HUDEP-2 (cell line): Measurements from ENCODE around the gene WDPCP.
A peak's percentile ranks its signal among the peaks of the same experiment; 100 is the strongest.
"Not testable (repeated sequence)": the region's sequence is repeated elsewhere in the genome, so short reads cannot be mapped to it uniquely, and the experiment has no call there.

ENCODE experiments used
- DNase-seq, 76 experiments: peaks; one replicate each; lab custom pipeline; 2025; ENCODE audit not compliant: unreplicated experiment in 76 of 76; lab: John Stamatoyannopoulos, UW

Gene WDPCP

DNA sequence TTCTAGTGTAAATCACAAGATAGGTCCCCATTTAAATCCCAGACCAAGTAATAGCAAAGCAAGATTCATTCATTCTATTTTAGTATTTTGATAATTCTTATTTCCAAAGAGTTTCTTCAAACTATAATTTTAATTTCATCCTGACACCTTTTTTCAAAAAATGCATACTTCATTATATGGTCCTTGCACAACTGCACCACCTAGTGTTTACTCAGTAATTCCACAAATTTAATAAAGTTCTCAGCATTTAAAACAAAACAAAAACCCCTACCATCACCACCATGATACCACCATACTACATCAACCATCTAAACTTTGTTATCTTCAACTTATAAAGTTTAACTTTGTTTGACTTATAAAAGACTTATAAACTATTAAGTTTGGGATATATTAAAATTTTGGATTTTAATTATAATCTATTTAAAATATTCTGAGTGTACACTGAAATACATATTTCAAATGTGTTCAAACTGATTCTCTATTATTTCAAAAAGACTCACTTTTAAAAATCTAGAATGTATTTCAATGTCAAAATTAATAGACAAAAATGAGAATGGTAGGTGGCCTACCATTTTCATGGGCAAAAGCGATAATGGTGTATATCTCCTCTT lies 44.2 kb downstream of the WDPCP start:
- DNase-seq = peak in 3 of 76 experiments; percentile 3 to 9 (median 9)

DNA sequence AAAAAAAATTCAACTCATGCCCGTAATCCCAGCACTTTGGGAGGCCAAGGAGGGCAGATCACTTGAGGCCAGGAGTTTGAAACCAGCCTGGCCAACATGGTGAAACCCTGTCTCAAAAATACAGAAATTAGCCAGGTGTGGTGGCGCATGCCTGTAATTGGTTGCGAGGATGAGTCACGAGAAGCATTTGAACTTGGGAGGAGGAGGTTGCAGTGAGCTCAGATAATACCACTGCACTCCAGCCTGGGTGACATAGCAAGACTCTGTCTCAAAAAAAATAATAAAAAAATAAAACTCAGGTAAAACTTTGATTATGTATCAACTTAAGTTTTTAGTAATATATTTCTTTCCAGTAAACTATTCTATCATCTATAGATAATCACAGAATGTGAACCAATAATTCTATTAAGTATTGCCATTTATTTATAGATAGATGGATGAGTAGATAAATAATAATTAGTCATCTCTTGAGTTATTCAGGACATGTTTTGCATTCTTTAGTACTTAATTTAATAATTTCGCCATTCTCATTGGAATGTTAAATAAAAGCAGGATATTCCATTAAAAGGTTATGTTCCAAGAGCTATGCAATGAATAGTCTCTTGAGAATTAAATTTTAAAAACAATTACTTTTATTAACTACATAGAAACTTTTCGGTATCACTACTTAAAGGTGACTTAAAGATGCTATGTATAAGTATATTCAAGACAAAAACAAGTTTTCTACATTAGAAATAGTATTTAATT lies 48.7 kb downstream of the WDPCP start:
- DNase-seq = no peak

DNA sequence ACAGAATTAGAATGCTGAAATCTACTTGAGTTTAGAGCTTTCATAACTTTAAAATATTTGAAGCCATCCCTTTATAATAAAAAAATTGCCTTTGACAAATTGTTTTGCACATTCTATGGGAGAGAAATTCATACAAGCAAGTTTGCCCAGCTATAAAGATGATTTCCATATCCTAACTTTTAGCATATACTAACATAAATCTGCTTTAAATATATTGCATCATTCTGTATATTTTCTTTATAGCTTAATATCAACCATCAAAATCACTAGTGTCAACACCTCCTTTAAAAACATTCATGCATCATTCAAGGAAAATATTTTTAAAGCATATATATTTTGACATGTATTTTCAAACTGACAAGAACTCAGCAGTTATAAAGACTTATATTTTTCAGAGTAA lies 49.9 kb downstream of the WDPCP start:
- no peak for DNase-seq

DNA sequence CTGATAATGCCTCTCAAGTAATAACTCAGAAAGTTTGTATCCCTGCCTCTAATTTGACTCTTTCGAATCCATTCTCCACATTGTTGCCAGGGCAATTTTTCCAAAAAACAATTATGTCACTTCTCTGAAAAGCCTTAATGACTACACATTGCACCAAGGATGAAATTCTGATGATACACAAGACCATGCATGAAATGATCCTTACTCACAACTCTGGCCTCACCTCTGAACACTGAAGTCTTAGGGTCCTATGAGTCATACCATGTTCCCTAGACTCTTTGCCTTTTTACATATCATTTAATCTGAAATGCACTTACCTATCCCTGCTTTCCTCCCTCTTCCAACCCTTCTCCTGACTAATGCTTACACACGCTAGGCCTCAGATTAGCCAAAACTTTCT lies 51.0 kb downstream of the WDPCP start:
- no peak for DNase-seq

DNA sequence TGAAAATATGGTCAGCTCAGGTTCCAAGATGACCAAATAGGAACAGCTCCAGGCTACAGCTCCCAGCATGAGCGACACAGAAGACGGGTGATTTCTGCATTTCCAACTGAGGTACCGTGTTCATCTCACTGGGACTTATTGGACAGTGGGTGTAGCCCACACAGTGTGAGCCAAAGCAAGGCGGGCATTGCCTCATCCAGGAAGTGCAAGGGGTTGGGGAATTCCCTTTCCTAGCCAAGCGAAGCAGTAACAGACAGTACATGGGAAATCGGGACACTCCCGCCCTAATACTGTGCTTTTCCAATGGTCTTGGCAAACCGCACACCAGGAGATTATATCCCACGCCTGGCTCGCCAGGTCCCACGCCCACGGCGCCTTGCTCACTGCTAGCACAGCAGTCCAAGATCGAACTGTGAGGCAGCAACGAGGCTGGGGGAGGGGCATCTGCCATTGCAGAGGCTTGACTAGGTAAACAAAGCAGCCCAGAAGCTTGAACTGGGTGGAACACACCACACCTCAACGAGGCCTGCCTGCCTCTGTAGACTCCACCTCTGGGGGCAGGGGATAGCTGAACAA lies 57.5 kb downstream of the WDPCP start:
- DNase-seq = no peak

GRCh38 chr2:63525905-63526304 lies 62.4 kb downstream of the WDPCP start:
- DNase-seq = no peak

DNA sequence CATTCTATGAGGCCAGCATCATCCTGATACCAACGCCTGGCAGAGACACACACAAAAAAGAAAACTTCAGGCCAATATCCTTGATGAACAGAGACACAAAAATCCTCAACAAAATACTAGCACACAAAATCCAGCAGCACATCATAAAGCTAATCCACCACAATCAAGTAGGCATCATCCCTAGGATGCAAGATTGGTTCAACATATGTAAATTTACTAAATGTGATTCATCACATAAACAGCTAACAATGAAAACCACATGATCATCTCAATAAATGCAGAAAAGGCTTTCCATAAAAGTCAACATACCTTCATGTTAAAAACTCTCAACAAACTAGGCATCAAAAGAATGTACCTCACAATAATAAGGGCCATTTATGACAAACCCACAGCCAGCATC lies 65.3 kb downstream of the WDPCP start:
- DNase-seq = no peak

DNA sequence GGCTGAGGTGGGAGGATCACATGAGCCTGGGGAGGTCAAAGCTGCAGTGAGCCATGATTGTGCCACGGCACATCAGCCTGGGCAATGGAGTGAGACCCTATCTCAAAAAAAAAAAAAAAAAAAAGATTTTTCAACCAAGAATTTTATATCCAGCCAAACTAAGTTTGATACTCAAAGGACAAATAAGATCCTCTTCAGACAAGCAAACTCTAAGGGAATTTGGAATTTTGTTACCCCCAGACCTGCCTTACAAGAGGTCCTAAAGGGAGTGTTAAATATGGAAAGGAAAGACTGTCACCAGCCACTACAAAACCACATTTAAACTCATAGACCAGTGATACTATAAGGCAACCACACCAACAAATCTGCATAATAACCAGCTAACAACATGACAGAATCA lies 67.5 kb downstream of the WDPCP start:
- no peak for DNase-seq

GRCh38 chr2:63514781-63515180 lies 73.5 kb downstream of the WDPCP start:
- DNase-seq = no peak

DNA sequence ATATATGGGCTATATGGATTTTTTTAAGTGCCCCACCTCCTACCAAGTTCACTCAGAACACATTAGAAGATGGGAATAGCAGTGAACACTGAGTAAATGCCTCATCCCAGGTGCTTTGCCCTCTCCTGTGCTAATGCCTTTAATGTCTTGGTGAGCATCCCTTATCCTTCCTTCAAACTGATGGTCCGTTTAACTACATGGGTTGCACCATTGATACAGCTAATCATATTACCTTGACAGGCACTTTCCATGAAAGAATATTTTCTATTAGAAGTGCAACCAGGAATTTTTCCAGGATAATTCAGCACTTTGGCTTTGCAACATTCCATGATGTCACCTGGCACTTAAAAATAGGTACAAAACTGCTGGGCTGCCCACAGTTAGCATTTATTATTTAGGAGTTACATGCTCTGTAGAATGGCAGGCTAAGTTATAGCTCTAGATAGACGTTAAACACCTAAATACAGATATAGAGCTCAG lies 74.0 kb downstream of the WDPCP start:
- no peak for DNase-seq

GRCh38 chr2:63506320-63506719 lies 82.0 kb downstream of the WDPCP start:
- DNase-seq = peak in 6 of 76 experiments; percentile 1 to 57 (median 17)

DNA sequence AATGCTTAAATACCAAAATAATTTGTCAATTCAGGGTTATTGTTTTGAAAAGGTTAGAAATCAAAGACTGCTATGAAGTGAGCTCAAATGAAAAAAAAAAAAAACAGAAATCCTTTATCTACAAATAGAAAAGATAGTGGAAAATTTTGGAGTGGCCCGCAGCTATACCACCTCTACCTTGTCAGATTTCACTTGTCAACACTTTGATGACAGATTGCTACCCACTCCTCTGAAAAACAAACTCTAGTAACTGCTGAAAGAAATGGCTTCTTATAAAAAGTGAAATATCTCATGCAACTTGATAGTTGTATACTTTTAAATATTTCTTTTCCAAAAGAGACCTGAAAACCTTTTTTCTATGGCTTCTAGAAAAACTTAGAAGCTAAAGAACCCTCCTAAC lies 84.5 kb downstream of the WDPCP start:
- no peak for DNase-seq

- DNase-seq = peak in 2 of 76 experiments; percentile 0 to 10
Observed at GRCh38 chr2:63500398-63500797, 87.9 kb downstream of the WDPCP start.

DNA sequence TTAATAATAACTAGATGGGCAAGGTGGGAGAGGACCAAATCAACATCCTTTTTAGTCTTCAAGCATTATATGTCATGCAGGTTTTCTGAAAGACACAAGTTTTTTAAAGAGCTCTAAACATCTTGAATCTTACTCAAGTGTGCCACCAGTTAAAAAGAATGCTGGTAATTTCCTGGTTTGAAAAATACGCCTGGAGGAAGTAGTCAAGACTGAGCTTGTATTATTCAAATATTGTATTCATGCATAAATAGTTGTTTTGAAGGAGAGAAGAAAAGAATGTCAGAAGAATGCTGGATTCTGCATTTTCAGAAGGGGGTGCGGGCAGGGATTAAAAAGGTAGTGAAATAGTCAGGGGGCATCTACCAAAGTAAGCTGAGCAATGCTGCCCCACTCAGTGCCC lies 90.7 kb downstream of the WDPCP start:
- DNase-seq = no peak

DNA sequence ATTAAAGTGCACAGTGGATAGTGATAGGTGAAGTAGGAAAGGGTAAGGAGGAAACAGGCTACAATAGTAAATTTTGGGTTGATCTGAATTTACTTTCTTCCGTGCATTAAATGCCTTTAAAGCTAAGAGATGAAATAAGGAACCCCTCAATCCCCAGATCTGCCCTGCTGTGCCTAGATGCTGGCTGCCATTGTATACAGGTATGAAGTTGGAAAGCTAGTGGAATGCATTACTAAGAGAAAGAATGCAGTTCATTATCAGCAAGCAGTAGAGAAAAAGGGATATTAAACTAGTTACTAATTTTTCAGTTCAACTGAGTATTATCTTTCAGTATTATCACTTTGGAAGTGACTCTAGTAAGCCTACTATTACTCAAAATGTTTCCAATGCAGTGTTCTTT lies 93.3 kb downstream of the WDPCP start:
- DNase-seq = no peak

DNA sequence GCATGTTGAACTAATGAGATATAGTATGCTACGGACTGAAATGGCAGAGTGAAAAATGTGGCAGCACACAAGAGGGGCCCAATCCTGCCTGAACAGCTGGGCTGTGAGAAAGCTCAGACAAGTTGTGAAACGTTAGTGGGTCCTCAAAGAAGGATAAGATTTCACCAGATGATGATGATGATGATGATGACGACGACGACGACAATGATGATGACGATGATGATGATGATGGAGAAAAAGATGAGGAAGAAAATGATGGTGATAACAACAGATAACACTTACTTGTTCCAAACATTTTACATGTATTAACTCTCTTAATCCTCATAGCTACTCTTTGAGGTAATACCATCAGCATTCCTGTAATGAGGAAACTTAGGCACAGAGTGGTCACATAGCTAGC lies 94.2 kb downstream of the WDPCP start:
- DNase-seq = no peak

GRCh38 chr2:63488118-63488713 lies 100.1 kb downstream of the WDPCP start:
- peak in 3 of 76 experiments; percentile 4 to 30 (median 17) for DNase-seq

GRCh38 chr2:63486861-63487290 lies 101.4 kb downstream of the WDPCP start:
- no peak for DNase-seq

DNA sequence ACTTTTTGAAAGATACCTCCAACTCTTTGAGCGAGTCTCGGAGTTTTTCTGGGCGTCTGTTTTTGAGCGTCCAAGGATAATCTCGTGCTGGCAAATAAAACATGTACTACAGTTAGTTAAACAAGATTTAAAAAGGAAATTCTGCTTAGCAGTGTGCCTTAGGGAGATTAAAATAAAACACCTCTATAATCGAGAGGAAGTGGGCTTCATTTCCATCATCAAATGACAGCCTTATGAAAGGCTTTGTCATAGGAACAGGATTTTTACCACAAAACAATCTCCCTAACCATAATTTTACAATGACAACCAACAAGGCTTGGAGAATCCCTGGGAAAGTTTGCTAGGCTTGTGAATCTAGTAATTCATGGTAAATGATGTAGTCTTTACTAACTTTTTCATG lies 103.4 kb downstream of the WDPCP start:
- no peak for DNase-seq

DNA sequence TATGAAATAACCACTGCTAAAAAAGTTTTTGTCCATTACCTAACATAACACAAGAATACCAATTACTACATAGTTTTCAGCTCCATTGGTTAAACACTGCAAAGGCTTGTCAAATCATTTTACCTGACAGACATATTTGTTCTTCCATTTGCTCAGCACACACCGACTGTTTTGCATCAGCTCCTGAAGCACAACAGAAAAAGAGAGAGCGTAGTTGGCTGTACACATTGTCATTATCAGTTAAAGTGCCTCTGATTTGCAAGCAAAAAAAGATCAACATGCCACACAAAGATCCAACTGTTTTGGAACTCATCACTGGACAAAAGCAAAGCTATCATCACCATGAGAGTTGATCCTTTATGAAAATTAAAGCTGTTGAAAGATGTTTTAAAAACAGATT lies 103.8 kb downstream of the WDPCP start:
- DNase-seq = no peak

DNA sequence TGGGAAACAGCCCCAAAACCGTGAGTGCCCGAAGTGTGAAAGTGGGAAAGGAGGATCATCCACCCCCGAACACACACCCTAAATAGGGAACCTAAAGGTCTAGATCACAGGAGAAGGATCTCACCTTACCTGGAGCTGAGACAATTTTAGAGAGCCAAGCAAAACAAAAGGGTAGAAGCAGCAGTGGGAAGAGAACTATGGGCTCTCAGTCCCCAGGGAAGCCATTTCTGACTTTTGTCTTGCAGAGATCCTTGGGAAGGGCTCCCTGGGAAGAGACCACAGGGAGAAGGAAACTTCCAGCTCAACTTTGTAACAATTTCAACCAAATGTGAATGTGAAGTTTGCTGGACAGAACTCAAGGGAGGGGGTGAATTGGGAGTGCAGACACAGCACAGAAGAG lies 110.6 kb downstream of the WDPCP start:
- no peak for DNase-seq

DNA sequence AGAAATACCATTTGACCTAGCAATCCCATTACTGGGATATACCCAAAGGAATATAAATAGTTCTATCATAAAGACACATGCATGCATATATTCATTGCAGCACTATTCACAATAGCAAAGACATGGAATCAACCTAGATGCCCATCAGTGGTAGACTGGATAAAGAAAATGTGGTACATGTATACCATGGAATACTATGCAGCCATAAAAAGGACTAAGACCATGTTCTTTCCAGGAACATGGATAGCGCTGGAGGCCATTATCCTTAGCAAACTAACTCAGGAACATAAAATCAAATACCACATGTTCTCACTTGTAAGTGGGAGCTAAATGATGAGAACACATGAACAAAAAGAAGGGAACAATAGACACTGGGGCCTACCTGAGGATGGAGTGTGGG lies 119.0 kb downstream of the WDPCP start:
- not testable (repeated sequence) for DNase-seq
